Gastroesophageal sphincter (tissue), 3 donors: Measurements from ENCODE around the gene DBH.

Experiments used
- CTCF ChIP-seq, 4 experiments: fragments of 200-600 bp in 2 of 4; fragments of 450-650 bp in 2 of 4; sonication (generic) in 1 of 4; IDR thresholded peaks; one replicate each; pipeline ENCODE4 v1.5.1; 2017 to 2019; ENCODE audit warnings: antibody characterized with exemption in 4 of 4, mild to moderate bottlenecking in 2 of 4, moderate library complexity in 2 of 4
- POLR2AphosphoS5 ChIP-seq: sonication (generic); formaldehyde crosslinking; IDR thresholded peaks from one replicate; pipeline ENCODE4 v1.6.1; 2017; ENCODE audit warnings: antibody characterized with exemption

- no peak for TF ChIP-seq POLR2AphosphoS5
- TF ChIP-seq CTCF (IDR thresholded peaks at IDR 0.05) = no peak
Observed at GRCh38 chr9:133634081-133634691, 2.0 kb upstream of the DBH start.
